ENCODE results near the gene GRIK1. TPM values are rescaled to one million over a fixed set of nuclear protein-coding genes. Genes with fewer than 3 reads are reported as not detected.

The GRIK1 gene
- total RNA-seq, 4 donors from 2014 or later, result 1.2 to 7.4 (median 1.3) TPM; not detected in 1

DNA sequence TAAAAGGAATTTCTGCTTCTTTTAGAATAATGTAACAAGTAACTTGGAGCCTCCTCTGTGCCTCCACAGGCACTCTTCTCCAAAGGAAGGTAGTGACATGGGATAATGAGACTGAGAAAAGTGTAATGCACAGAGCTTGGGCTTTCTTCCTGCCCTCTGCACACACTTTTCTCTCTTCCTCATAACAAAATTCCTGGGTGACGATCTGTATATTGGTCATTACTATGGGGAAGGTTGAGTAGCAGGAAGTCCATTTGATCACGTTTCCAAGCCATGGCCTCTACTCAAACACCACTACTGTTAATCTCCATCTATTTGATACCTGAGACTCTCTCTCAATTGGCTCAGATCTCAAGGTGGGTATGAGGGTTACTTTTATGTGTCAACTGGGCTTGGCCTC is 113.9 kb downstream of the GRIK1 start:
- Histone ChIP-seq H3K9me3 (no peaks in the 10 kb centered on the region), H3K4me3 (no peak overlapping the region), H3K27ac (no peak overlapping the region), H3K27me3 (no peaks in the 10 kb centered on the region), H3K36me3 (no peaks in the 10 kb centered on the region), H3K4me1 (no peaks in the 10 kb centered on the region)
- DNase-seq, result no peak
- no peak for TF ChIP-seq POLR2A (IDR thresholded peaks at IDR 0.05)
- TF ChIP-seq, protein P1, sequence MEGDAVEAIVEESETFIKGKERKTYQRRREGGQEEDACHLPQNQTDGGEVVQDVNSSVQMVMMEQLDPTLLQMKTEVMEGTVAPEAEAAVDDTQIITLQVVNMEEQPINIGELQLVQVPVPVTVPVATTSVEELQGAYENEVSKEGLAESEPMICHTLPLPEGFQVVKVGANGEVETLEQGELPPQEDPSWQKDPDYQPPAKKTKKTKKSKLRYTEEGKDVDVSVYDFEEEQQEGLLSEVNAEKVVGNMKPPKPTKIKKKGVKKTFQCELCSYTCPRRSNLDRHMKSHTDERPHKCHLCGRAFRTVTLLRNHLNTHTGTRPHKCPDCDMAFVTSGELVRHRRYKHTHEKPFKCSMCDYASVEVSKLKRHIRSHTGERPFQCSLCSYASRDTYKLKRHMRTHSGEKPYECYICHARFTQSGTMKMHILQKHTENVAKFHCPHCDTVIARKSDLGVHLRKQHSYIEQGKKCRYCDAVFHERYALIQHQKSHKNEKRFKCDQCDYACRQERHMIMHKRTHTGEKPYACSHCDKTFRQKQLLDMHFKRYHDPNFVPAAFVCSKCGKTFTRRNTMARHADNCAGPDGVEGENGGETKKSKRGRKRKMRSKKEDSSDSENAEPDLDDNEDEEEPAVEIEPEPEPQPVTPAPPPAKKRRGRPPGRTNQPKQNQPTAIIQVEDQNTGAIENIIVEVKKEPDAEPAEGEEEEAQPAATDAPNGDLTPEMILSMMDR (IDR thresholded peaks at IDR 0.05), result no peak

DNA sequence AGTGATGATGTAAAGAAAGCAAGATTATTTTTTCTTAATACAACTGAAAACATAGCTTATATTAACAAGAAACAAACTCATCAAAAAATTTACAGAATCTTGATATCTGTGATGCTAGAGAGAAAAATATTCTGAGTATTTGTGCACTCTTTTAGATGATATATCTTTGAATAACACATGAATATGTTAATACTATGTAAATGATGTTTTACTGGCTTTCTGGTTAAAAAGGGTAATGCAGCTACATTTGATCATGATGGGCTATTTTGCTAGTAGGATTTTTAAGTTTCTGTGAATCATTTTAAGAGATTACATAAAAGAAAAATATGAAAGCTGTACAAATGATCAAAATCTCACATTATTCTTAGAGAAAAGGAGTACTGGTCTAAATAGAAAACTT is 114.5 kb downstream of the GRIK1 start:
- Histone ChIP-seq H3K27ac (no peak overlapping the region), H3K9me3 (no peaks in the 10 kb centered on the region), H3K27me3 (no peaks in the 10 kb centered on the region), H3K4me1 (no peaks in the 10 kb centered on the region), H3K4me3 (no peak overlapping the region), H3K36me3 (no peaks in the 10 kb centered on the region)
- TF ChIP-seq, protein P1 (IDR thresholded peaks at IDR 0.05), result no peak
- no peak for TF ChIP-seq POLR2A (IDR thresholded peaks at IDR 0.05)
- DNase-seq, result no peak

GRCh38 chr21:29822064-29822463 is 117.7 kb downstream of the GRIK1 start:
- Histone ChIP-seq H3K27me3 (no peaks in the 10 kb centered on the region), H3K9me3 (no peaks in the 10 kb centered on the region), H3K4me3 (no peak overlapping the region), H3K4me1 (no peaks in the 10 kb centered on the region), H3K36me3 (no peaks in the 10 kb centered on the region), H3K27ac (no peak overlapping the region)
- TF ChIP-seq POLR2A (IDR thresholded peaks at IDR 0.05), result no peak
- TF ChIP-seq, protein P1 (IDR thresholded peaks at IDR 0.05), result no peak
- DNase-seq, result no peak

DNA sequence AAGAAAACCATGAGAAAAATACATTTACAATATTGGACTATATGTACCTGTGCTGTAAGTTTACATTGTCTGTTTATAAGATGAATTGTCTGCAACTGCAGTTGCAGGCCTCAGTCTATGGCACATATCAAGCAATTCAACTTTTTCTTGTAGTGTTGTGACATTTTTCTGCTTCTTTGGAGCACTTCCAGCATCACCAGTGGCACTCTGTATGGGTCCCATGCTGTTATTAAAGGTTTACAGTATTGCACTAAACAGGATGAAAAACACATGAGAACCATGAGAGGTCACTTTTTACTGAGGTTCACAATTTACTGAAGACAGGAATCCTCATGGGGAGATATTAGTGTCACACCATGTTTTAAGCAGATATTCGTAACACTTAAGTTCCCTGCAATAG is 118.6 kb downstream of the GRIK1 start:
- H3K27ac ChIP-seq, result no peak overlapping the region
- H3K4me1 ChIP-seq, result no peaks in the 10 kb centered on the region
- no peaks in the 10 kb centered on the region for H3K9me3 ChIP-seq
- no peak overlapping the region for H3K4me3 ChIP-seq
- no peaks in the 10 kb centered on the region for H3K27me3 ChIP-seq
- DNase-seq, result no peak
- TF ChIP-seq, protein P1 (IDR thresholded peaks at IDR 0.05), result no peak
- no peak for TF ChIP-seq POLR2A (IDR thresholded peaks at IDR 0.05)
- no peaks in the 10 kb centered on the region for H3K36me3 ChIP-seq

GRCh38 chr21:29819675-29820326 is 120.0 kb downstream of the GRIK1 start:
- no peaks in the 10 kb centered on the region for H3K9me3 ChIP-seq
- DNase-seq, result no peak
- no peaks in the 10 kb centered on the region for H3K36me3 ChIP-seq
- no peak overlapping the region for H3K27ac ChIP-seq
- no peaks in the 10 kb centered on the region for H3K4me1 ChIP-seq
- no peaks in the 10 kb centered on the region for H3K27me3 ChIP-seq
- no peak for TF ChIP-seq POLR2A (IDR thresholded peaks at IDR 0.05)
- TF ChIP-seq, protein P1 (IDR thresholded peaks at IDR 0.05), result no peak
- no peak overlapping the region for H3K4me3 ChIP-seq

Data from Peyer's patch (tissue), 4 donors.